T-helper 17 cell (primary cell): ENCODE results near the gene BBOX1. TPM values are rescaled to one million over a fixed set of nuclear protein-coding genes. Genes with fewer than 3 reads are reported as not detected.
"Not testable (repeated sequence)": the region's sequence is repeated elsewhere in the genome, so short reads cannot be mapped to it uniquely, and the experiment has no call there.

ENCODE experiments used
- ATAC-seq: fragments of 150-1000 bp; cut with Tn5 transposase; 2 replicates; pipeline ENCODE4 v1.10.0; 2021; ENCODE audit warnings: mild to moderate bottlenecking, moderate library complexity
- DNase-seq, 3 donors: peaks; one replicate each; pipeline versions ENCODE4 v3.0.0 to v3.0.0-alpha.2; 2020 to 2021
- H3K9me3 ChIP-seq: one replicate; pipeline ENCODE4 v1.7.0; 2013; ENCODE audit warnings: low read length, mild to moderate bottlenecking; ENCODE audit not compliant: control insufficient read depth, poor library complexity, severe bottlenecking
- H3K27ac Mint-ChIP-seq: one replicate; pipeline ENCODE4 v1.8.0; 2022; ENCODE audit warnings: mild to moderate bottlenecking, moderate library complexity, mixed read lengths
- H3K27me3 Mint-ChIP-seq: one replicate; pipeline ENCODE4 v1.8.0; 2022; ENCODE audit warnings: mixed read lengths
- H3K36me3 Mint-ChIP-seq: one replicate; pipeline ENCODE4 v1.8.0; 2022; ENCODE audit warnings: low read depth, mixed read lengths
- H3K4me1 Mint-ChIP-seq: one replicate; pipeline ENCODE4 v1.8.0; 2022; ENCODE audit warnings: mild to moderate bottlenecking, mixed read lengths
- H3K4me3 Mint-ChIP-seq: one replicate; pipeline ENCODE4 v1.8.0; 2022; ENCODE audit warnings: mild to moderate bottlenecking, moderate library complexity, mixed read lengths
- total RNA-seq, 4 donors: library from RNA in 2 of 4; stranded (reverse) in 2 of 4; gene quantifications; one replicate each; pipeline ENCODE4 v1.2.3 and lab custom pipeline; 2022 to 2026

The BBOX1 gene
- total RNA-seq, 2 donors from 2014 or later = not detected

GRCh38 chr11:27130806-27131205 lies 90.2 kb downstream of the BBOX1 start:
- H3K27ac Mint-ChIP-seq = no peak overlapping the region
- no peaks in the 10 kb centered on the region for H3K27me3 Mint-ChIP-seq
- no peak overlapping the region for H3K4me3 Mint-ChIP-seq
- DNase-seq = no peak
- H3K4me1 Mint-ChIP-seq = no peaks in the 10 kb centered on the region
- H3K36me3 Mint-ChIP-seq = peaks cover 2% of the 10 kb centered on the region
- no peaks in the 10 kb centered on the region for H3K9me3 ChIP-seq
- ATAC-seq = no peak

DNA sequence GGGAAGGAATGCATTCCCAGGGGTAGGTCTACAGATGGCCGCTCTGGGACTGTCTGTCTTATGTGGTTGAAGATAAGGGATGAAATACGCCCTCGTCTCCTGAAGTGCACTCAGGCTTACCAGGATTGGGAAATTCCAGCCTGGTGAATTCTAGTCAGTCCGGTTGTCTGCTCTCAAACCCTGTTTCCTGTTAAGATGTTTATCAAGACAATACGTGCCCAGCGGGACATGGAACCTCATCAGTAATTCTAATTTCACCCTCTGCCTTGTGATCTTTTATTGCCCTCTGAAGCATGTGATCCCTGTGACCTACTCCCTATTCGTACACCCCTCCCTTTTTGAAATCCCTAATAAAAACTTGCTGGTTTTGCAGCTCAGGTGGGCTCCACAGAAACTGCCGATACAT lies 95.3 kb downstream of the BBOX1 start:
- H3K4me3 Mint-ChIP-seq, H3K9me3 ChIP-seq, DNase-seq, H3K36me3 Mint-ChIP-seq, ATAC-seq, H3K27me3 Mint-ChIP-seq, H3K27ac Mint-ChIP-seq, H3K4me1 Mint-ChIP-seq: not testable (repeated sequence)

GRCh38 chr11:27138716-27139115 lies 98.1 kb downstream of the BBOX1 start:
- Mint-ChIP-seq H3K36me3 (no peaks in the 10 kb centered on the region), H3K4me3 (no peak overlapping the region), H3K27me3 (no peaks in the 10 kb centered on the region), H3K4me1 (no peaks in the 10 kb centered on the region), H3K27ac (no peak overlapping the region)
- no peak for ATAC-seq
- H3K9me3 ChIP-seq = no peaks in the 10 kb centered on the region
- DNase-seq = no peak

GRCh38 chr11:27139742-27140367 lies 99.2 kb downstream of the BBOX1 start:
- ATAC-seq (no peak), DNase-seq (no peak)
- H3K4me3 Mint-ChIP-seq = no peak overlapping the region
- H3K9me3 ChIP-seq = no peaks in the 10 kb centered on the region
- no peak overlapping the region for H3K27ac Mint-ChIP-seq
- no peaks in the 10 kb centered on the region for H3K27me3 Mint-ChIP-seq
- no peaks in the 10 kb centered on the region for H3K36me3 Mint-ChIP-seq
- no peaks in the 10 kb centered on the region for H3K4me1 Mint-ChIP-seq

GRCh38 chr11:27141576-27141975 lies 101.0 kb downstream of the BBOX1 start:
- no peaks in the 10 kb centered on the region for H3K9me3 ChIP-seq
- Mint-ChIP-seq H3K4me1 (no peaks in the 10 kb centered on the region), H3K27ac (no peak overlapping the region), H3K36me3 (no peaks in the 10 kb centered on the region), H3K4me3 (no peak overlapping the region), H3K27me3 (no peaks in the 10 kb centered on the region)
- DNase-seq = no peak
- no peak for ATAC-seq

DNA sequence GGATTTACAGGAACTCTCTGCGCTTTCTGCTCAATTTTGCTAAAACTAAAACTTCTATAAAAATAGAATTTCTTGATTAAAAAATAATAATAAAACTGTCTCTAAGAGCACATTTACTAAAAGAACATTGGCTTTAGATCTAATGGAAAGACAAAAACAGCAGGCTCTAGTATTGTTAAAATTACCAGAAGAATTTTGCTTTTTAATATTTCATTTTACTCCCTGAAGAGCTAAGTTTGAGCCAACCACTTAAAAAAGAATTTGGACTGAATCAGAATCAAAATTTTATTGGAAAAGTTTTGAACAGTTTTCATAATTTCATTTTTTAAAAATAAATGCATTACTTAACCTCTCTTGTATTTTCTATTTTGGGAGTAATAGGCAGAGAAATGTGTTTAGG lies 107.3 kb downstream of the BBOX1 start:
- H3K9me3 ChIP-seq = no peaks in the 10 kb centered on the region
- no peak overlapping the region for H3K27ac Mint-ChIP-seq
- no peak overlapping the region for H3K4me3 Mint-ChIP-seq
- no peaks in the 10 kb centered on the region for H3K27me3 Mint-ChIP-seq
- ATAC-seq = no peak
- no peaks in the 10 kb centered on the region for H3K4me1 Mint-ChIP-seq
- H3K36me3 Mint-ChIP-seq = no peaks in the 10 kb centered on the region
- no peak for DNase-seq

GRCh38 chr11:27148506-27148905 lies 107.9 kb downstream of the BBOX1 start:
- Mint-ChIP-seq H3K27ac (no peak overlapping the region), H3K4me3 (no peak overlapping the region), H3K27me3 (no peaks in the 10 kb centered on the region), H3K36me3 (no peaks in the 10 kb centered on the region), H3K4me1 (no peaks in the 10 kb centered on the region)
- H3K9me3 ChIP-seq = no peaks in the 10 kb centered on the region
- ATAC-seq = no peak
- no peak for DNase-seq

DNA sequence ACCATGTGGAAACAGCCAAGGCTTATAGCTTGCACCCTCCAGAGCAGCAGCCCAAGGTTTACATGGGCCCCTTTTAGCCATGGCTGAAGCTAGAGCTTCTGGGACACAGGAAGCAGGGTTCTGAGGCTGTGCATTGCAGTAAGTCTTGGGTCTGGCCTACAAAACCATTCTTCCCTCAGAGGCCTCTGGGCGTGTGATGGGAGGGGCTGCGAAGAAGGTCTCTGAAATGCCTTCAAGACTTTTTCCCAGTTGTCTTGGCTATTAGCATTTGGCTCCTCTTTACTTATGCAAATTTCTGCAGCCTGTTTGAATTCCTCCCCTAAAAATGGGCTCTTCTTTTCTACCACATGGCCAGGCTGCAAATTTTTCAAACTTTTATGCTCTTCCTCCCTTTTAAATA lies 109.5 kb downstream of the BBOX1 start:
- Mint-ChIP-seq H3K27ac (no peak overlapping the region), H3K27me3 (no peaks in the 10 kb centered on the region), H3K4me3 (no peak overlapping the region), H3K4me1 (no peaks in the 10 kb centered on the region), H3K36me3 (no peaks in the 10 kb centered on the region)
- ATAC-seq = no peak
- H3K9me3 ChIP-seq = no peaks in the 10 kb centered on the region
- no peak for DNase-seq

DNA sequence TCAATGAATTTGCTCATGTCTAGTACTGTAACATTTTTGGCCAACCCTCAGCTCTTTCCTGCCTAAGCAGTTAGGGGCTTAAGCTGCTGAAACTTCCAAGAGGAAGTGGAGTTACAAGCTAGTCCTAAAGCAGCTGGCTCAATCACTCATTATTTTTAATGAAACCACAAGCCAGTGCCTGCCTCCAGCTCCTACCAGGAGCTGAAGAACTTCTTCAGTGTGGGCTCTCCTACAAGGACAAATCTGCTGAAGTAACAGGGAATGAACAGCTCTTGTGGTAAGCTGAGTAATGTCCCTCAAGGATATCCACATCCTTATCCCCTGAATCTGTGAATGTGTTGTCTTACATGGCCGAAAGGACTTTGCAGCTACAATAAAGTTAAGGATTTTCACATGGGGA lies 112.5 kb downstream of the BBOX1 start:
- no peaks in the 10 kb centered on the region for H3K9me3 ChIP-seq
- Mint-ChIP-seq H3K27ac (no peak overlapping the region), H3K4me1 (no peaks in the 10 kb centered on the region), H3K4me3 (no peak overlapping the region), H3K36me3 (no peaks in the 10 kb centered on the region), H3K27me3 (no peaks in the 10 kb centered on the region)
- DNase-seq (no peak), ATAC-seq (no peak)

DNA sequence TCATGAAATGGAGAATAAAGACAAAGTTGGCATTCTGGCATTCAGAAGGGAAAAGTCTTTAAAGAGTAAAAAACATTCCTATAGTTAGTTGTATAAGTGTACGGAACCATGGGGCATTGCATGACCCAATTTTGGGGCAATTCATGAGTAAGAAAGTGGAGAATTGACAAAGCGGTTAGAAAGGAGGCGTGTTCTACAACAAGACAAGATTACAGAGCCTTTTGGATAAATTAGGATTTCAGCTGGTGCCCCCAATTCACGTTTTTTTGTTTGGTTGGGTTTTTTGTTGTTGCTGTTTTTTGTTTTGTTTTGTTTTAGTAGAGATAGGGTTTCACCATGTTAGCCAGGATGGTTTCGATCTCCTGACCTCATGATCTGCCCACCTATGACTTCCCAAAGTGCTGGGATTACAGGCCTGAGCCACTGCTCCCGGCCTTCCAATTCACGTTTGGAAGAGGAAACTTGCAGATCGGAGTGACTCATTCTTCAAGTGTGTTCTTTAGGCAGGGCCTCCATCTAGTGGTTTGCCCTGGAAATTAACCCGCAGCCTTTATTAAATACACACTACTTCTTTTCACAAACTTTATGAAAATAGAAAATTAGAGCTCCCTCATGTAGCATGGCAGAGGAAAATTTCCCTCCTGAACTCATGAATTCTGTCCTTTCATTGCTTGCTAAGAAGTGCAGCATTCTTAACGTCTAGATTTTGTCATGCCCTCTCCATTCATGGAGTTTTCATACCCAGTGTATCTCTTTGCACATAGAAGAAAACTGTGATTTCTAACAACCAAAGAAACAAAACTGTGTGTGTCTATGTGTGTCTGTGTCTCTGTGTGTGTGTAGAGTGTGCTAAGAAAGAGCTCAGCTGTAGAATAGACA lies 118.1 kb downstream of the BBOX1 start:
- DNase-seq (no peak), ATAC-seq (no peak)
- no peak overlapping the region for H3K4me3 Mint-ChIP-seq
- H3K27ac Mint-ChIP-seq = no peak overlapping the region
- no peaks in the 10 kb centered on the region for H3K9me3 ChIP-seq
- H3K4me1 Mint-ChIP-seq = peaks cover 3% of the 10 kb centered on the region
- peaks cover 17% of the 10 kb centered on the region for H3K27me3 Mint-ChIP-seq
- H3K36me3 Mint-ChIP-seq = no peaks in the 10 kb centered on the region

GRCh38 chr11:27159335-27159679 lies 118.7 kb downstream of the BBOX1 start:
- no peaks in the 10 kb centered on the region for H3K36me3 Mint-ChIP-seq
- no peak overlapping the region for H3K27ac Mint-ChIP-seq
- no peak for DNase-seq
- H3K9me3 ChIP-seq = no peaks in the 10 kb centered on the region
- no peak overlapping the region for H3K4me3 Mint-ChIP-seq
- no peak for ATAC-seq
- peaks cover 3% of the 10 kb centered on the region for H3K4me1 Mint-ChIP-seq
- peaks cover 17% of the 10 kb centered on the region for H3K27me3 Mint-ChIP-seq

DNA sequence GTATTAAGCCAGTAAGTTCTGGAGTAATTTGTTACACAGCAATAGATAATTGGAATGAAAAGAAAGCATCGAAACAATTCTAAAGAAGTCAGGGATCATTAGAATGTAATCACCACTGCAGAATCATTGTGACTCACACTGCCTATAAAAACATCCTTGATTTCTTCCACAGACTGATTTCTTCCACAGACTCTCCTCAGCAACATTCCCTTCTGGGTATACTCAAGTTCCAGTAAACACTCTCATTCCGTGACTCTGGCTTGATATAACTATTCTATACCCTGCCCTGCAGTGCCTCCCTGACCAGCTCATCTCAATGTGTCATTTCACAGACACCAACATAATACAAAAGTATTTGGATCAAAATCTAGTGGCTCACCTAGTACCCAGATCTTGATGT lies 120.5 kb downstream of the BBOX1 start:
- H3K4me1 Mint-ChIP-seq = peaks cover 3% of the 10 kb centered on the region
- no peaks in the 10 kb centered on the region for H3K36me3 Mint-ChIP-seq
- no peak overlapping the region for H3K27ac Mint-ChIP-seq
- ATAC-seq (no peak), DNase-seq (no peak)
- no peaks in the 10 kb centered on the region for H3K9me3 ChIP-seq
- peaks cover 17% of the 10 kb centered on the region for H3K27me3 Mint-ChIP-seq
- H3K4me3 Mint-ChIP-seq = no peak overlapping the region

DNA sequence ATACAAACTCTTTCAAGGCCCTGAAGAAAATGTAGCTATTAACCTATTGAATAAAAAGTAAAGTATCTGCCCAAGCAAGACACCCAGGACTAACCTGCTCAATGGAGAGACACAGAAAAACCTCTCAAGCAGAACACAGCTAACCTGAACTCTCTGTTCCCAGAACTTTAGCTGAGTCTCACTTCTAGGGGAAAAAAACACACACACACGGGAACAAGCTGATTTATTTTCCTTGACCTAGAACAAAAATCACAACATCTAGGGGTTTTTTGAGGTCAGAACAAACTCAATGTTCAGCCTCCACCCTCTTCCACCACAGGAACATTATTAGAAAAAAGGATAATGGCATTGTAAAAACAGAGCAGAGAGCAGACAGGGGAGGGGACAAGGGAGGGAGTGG lies 121.6 kb downstream of the BBOX1 start:
- no peaks in the 10 kb centered on the region for H3K9me3 ChIP-seq
- DNase-seq = no peak
- no peak for ATAC-seq
- peaks cover 3% of the 10 kb centered on the region for H3K4me1 Mint-ChIP-seq
- no peak overlapping the region for H3K4me3 Mint-ChIP-seq
- H3K36me3 Mint-ChIP-seq = no peaks in the 10 kb centered on the region
- peaks cover 23% of the 10 kb centered on the region for H3K27me3 Mint-ChIP-seq
- no peak overlapping the region for H3K27ac Mint-ChIP-seq

DNA sequence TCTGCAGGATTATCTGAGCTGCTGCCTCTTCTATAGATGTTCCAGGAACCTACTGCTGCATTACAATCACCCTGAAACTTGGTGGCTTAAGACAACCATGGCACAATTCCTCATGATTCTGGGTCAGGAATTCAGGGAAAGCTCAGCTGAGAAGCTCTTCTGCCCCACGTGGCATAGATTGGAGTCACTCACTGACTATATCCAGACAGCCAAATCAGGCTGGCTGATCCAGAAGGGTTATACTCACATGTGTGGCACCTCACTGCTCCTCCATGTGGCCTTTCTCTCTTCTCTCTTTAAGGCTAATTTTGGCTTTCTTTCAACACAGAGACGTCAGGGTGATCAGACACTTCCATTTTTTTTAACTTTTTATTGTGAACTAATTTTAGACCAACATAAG lies 125.5 kb downstream of the BBOX1 start:
- H3K36me3 Mint-ChIP-seq = no peaks in the 10 kb centered on the region
- no peak overlapping the region for H3K4me3 Mint-ChIP-seq
- peaks cover 14% of the 10 kb centered on the region for H3K27me3 Mint-ChIP-seq
- DNase-seq (no peak), ATAC-seq (no peak)
- H3K4me1 Mint-ChIP-seq = no peaks in the 10 kb centered on the region
- no peak overlapping the region for H3K27ac Mint-ChIP-seq
- H3K9me3 ChIP-seq = no peaks in the 10 kb centered on the region
